Caki2 (cell line): ENCODE measurements around the gene SLC17A9. TPM values are rescaled to one million over a fixed set of nuclear protein-coding genes. Genes with fewer than 3 reads are reported as not detected.

ENCODE experiments used
- DNase-seq: peaks from one replicate; pipeline ENCODE4 v3.0.0-alpha.2; 2015; ENCODE audit warnings: low read depth
- in situ Hi-C: cut with HindIII; loops from 2 replicates; pipeline ENCODE4 v1.10.0; 2016; ENCODE audit warnings: low sequenced_read_pairs, low pct_unique_long_range_greater_than_20kb, mixed read lengths
- total RNA-seq: library from RNA; depleted of rRNA; stranded (reverse); fragments of >200 nt; shearing (Covaris generic); gene quantifications from 2 replicates; pipeline ENCODE4 v1.2.3, GENCODE V29; 2014; ENCODE audit warnings: low replicate concordance; rRNA removed

SLC17A9 gene
- total RNA-seq, 1 experiment from 2014 or later = 5.5 TPM

DNA sequence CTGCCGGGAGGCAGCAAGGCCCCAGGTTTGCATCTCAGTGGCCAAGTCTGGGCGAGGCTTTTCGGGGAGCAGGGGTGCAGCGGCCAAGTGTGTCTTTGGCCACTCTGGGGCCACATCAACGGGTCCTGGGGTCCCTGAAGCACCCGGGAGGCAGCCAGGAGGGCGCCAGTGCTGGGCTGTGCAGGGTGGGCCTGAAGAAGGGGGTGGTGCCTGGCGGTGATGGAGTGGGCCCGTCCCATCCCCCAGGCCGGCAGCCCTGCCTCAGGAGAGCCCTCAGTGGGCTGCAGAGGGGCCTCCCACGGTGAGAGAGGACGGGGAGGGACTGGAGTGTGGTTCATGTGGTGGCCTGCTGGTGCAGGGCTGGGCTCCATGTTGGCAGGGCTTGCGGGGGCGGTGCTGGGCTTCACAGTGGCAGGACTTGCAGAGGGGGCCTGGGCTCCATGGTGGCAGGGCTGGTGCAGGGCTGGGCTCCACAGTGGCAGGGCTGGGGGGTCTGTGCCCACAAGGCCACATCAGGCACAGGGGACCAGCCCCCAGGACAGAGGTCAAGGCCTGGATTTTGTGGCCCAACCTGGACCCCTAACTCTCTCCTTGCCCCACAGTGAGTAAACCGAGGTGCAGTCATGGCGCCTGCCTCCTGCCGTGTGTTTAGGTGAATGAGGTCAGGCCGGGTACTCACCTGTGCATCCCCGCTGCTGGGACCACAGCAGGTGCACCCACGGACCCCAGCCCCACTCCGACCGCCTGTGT lies 64.7 kb downstream of the SLC17A9 start:
- in situ Hi-C loops = loop anchor here (25.0 kb wide), 1 partner anchor 155 kb away; the partner anchor contains the start of gene TCFL5
- DNase-seq = no peak

DNA sequence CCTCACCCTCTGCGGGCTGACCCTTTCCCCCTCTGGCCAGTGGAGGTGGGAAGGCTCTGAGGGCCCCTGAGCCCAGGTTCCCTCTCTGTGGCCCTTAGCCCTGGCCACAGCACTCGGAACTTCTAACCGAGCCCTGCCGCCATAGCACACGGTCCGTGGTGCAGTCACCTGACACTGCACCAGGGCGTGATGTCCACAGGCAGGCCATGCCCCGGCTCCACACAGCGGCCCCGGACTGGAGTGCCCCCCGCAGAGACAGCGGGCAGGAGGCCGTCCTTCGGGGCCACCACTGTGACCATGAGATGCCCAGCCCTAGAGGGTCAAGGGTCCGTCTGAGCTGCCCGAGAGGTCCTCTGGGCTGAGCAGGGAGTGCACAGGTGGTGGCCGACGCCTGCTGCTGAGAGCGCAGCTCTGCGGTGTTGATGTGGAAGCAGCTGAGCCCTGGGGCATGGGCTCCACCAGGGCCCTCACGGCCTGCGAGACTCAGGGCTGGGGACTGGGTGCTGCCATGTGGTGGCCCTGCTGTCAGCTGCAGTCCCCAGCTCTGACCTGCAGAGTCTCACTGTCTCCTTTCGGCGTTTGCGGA lies 65.4 kb downstream of the SLC17A9 start:
- DNase-seq = no peak

More for the DNA sequence above, 65.4 kb downstream of the SLC17A9 start:
- in situ Hi-C loops = loop anchor here (25.0 kb wide), 1 partner anchor 156 kb away; the partner anchor contains the start of gene TCFL5

Other genes with a start within 250 kb of the SLC17A9 start
- not detected in 2 replicates for gene NTSR1, start 243.9 kb upstream of the SLC17A9 start, total RNA-seq
- gene MRGBP, start 156.2 kb upstream of the SLC17A9 start, total RNA-seq = 64.3 and 67.6 TPM in 2 replicates
- gene OGFR, start 147.9 kb upstream of the SLC17A9 start, total RNA-seq = 66.2 and 86.3 TPM in 2 replicates
- not detected in 2 replicates for gene COL9A3, start 135.7 kb upstream of the SLC17A9 start, total RNA-seq
- gene TCFL5, start 90.9 kb upstream of the SLC17A9 start, total RNA-seq = 30.0 and 31.7 TPM in 2 replicates
- 14.5 and 18.2 TPM in 2 replicates for gene DIDO1, start 26.2 kb upstream of the SLC17A9 start, total RNA-seq
- 29.0 and 39.4 TPM in 2 replicates for gene GID8, start 14.6 kb upstream of the SLC17A9 start, total RNA-seq
- not detected in 2 replicates for gene BHLHE23, start 54.3 kb downstream of the SLC17A9 start, total RNA-seq